ENCODE data around the gene NRXN3.

Gene NRXN3

DNA sequence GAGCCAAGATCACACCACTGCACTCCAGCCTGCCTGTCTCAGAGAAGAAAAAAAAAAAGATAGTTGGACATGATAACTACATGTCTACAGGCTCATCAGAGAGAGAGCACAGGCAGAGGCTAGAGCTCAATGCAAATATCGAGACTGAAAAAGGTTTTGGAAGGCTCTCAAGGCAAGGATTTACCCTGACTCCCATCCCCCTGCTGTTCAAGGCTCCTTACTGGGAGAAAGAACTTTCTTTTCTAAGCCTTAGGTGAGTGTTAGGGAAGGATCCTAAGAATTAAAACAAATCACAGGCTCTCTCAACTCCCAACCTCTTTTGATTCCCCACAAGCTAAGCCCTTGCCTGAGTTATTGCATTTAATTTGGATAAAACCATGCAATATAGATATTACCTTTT is 1516.0 kb downstream of the NRXN3 start:
- no peak for DNase-seq

DNA sequence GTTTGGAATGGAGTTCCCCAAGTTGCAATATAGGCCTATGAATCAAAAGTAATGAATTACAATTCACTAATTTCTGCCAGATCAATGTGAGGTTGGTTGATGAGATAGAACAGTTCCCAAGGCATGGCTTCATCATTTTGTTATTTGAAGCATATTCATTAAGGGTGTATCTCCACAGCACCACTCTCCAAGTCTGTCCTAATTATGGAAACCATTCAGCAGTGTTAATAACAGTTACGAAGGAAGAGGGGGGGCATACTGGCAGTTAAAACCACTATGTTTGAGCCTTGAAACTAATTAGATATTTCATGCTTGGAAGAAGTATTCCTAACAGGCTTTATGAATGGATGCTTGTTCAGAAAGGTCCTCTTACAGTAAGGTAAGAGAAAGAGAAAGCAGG is 1520.8 kb downstream of the NRXN3 start:
- no peak for DNase-seq

GRCh38 chr14:79693935-79694334 is 1523.8 kb downstream of the NRXN3 start:
- DNase-seq, result no peak

DNA sequence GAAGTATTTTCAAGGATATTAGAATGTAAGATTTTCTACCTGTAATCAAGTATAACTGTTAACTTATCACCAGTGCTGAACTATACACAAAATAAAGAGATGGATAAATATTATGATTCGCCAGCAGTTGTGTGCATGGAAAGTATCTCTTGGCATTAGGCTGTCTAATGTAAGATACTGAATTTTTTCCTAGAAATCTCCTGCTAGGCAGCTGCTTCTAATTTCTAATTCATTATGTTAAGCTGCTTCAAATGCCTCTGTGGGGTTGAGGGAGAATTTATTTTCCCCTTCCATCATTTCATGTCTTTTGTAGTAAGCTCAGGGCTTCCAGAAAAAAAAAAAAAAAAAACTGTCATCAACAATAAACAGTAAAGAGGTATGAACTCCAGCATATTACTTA is 1525.1 kb downstream of the NRXN3 start:
- DNase-seq, result no peak

GRCh38 chr14:79698298-79698711 is 1528.1 kb downstream of the NRXN3 start:
- DNase-seq, result no peak

GRCh38 chr14:79699206-79699605 is 1529.0 kb downstream of the NRXN3 start:
- no peak for DNase-seq

GRCh38 chr14:79701371-79701770 is 1531.2 kb downstream of the NRXN3 start:
- DNase-seq, result no peak

DNA sequence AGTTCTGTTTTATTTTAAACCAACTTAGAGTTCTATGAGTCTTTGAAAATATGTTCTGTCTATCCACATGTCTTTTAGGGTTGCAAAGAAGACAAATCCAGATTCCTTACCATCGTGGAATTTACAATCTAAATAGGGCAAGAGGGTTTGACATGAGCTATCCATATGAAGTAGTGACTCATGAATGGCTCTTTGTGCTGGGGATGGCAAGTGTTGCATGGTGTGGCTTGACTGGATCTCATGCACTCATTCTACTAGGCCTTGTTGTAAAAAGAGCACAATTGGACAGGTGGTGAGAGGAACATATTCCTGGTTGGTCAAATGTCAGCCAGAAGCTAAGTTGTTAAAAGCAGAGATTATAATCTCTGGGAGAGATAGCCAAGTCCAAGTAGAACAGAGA is 1532.0 kb downstream of the NRXN3 start:
- no peak for DNase-seq

GRCh38 chr14:79703209-79703608 is 1533.0 kb downstream of the NRXN3 start:
- DNase-seq, result no peak

DNA sequence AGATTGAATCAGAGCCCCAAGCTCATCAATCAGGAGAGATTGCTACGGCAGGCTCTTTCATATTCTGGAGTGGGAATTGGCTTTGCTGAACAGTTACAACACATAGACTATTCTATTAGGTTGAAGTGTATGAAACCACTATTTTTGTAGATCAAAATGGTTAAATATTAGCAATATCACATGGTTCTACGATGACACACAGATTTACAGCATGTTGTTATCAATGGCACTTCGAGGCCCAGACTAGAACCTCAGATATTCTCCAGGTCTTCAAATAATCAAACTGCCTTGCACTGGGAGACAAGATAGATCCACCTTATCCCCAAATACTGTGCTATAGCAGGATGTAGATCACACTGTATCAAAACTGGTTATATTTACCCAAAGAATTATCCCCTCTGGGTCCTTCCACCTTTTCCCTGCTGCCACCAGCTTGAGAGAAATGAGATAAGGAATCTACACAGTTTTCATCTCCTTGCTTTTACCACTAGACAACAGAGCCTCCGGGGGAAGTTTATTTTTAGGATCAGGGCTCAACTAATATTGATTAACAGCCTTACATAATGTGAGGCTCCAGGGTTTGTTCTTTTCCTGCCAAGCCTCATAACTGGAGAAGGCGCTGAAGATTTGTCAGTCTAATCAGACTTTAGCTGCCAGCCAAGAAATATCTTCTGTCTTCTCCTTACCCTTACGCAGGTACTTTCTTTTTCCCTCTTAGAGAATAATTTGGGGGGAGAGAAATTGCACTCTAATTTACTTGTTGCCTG is 1534.1 kb downstream of the NRXN3 start:
- no peak for DNase-seq

GRCh38 chr14:79705126-79705894 is 1535.1 kb downstream of the NRXN3 start:
- DNase-seq, result no peak

- DNase-seq, result no peak
Observed at GRCh38 chr14:79706382-79706781, 1536.2 kb downstream of the NRXN3 start.

- no peak for DNase-seq
Observed at GRCh38 chr14:79708426-79709388, 1538.5 kb downstream of the NRXN3 start.

GRCh38 chr14:79709573-79709972 is 1539.4 kb downstream of the NRXN3 start:
- DNase-seq, result no peak

DNA sequence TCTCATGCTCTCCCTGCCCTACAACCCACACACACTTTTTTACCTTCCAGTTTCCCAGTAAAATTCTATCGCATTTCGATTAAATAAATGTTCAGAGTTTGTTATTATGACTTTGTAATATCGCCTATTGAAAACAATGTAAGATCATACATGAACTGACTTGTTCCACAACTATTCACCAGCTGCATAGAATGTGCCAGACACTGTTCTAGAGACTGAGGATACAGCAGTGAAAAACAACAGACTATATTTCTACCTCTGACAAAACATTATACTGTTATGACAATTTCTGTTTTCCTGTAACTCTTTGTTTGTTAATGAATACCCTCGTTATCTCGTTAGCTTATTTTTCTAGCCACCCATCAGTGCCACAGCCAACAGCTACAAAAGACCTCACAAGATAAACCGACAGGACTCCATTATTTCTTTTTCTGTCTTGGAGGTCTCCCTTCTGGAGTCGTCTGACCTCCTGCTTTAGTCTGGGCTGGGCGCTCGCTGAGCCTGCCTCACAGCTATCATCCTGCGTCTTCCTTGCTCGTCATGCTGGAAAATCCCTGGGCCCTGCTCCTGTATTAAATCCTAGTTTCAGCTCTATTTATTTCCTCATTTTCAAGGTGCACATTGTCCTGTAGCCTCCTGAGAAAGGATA is 1542.3 kb downstream of the NRXN3 start:
- DNase-seq, result no peak

GRCh38 chr14:79721399-79722084 is 1551.4 kb downstream of the NRXN3 start:
- no peak for DNase-seq

- no peak for DNase-seq
Observed at GRCh38 chr14:79724934-79725717, 1555.0 kb downstream of the NRXN3 start.

DNA sequence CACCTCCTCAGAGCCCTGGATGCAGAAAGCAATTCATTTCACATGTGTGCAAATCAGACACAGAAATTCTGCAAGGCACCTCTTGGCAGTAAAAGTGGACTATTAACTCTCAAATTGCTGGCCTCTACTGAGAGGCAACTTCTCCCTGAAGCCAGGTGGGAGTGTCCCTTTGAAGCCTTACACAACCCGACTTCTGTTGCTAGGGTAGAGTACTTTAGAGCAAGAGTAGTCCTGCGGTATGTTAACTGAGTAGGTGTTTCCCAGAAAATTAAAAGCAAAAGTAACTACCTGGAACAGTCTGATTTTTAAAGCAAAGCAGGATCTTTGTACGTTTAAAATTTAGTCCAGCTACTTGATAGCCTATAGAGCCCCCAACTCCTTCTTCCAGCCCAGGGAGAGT is 1557.7 kb downstream of the NRXN3 start:
- DNase-seq, result no peak

DNA sequence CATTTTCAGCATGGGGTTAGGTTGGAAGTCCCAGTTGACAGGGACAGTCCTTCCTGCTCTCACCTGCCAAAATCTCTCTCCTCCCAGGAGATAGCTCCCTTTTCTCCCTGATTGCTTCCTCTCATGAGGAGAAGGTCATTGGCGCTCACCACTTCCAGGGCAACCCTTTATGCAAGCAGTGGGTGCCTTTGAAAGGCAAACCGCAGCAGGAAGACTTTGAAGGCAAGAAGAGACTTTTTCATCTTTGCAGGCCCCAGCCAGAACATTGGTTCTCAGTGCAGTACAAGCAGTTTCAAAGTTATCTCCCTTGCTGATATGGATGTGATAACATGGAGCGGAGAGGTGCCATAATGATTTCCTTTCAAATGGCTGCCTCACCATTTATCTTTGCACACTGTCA is 1558.2 kb downstream of the NRXN3 start:
- DNase-seq, result no peak

DNA sequence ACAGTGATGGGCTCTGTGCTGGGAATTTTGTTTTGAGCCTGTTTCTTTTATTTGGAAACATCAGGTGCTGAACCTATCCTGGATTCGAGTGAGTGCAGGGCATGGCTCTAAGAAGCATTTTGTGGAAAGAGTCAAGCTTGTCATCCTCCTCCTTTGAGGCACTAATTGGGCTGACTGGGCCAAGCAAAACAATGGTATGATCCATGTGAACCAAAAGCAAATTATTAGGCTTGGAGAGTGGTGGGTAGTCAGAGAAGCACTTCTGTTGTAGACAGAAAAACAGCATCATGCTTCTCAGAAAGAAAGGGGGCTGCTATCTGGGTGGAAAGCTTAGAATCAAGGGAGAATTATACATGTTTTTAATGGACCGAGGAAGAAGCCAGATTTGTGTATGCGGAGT is 1559.6 kb downstream of the NRXN3 start:
- DNase-seq, result no peak

GRCh38 chr14:79730196-79730595 is 1560.0 kb downstream of the NRXN3 start:
- DNase-seq, result no peak

All from stimulated activated CD4-positive, alpha-beta T cell treated with anti-CD3 and anti-CD28 coated beads, Interleukin-15, amount 100 ng/mL, for 24 hours (primary cell).